Activated naive CD4-positive, alpha-beta T cell treated with anti-CD3 and anti-CD28 coated beads, Interleukin-2, amount 50 U/mL, for 24 hours (primary cell): Measurements from ENCODE around the gene TBCEL.

Experiments
- H3K27ac Mint-ChIP-seq: one replicate; pipeline ENCODE4 v1.8.0; 2021; ENCODE audit warnings: mild to moderate bottlenecking, mixed read lengths
- H3K27me3 Mint-ChIP-seq: one replicate; pipeline ENCODE4 v1.8.0; 2021; ENCODE audit warnings: mixed read lengths
- H3K36me3 Mint-ChIP-seq: one replicate; pipeline ENCODE4 v1.8.0; 2021; ENCODE audit warnings: mixed read lengths
- H3K4me1 Mint-ChIP-seq: one replicate; pipeline ENCODE4 v1.8.0; 2021; ENCODE audit warnings: mixed read lengths
- H3K4me3 Mint-ChIP-seq: one replicate; pipeline ENCODE4 v1.8.0; 2021; ENCODE audit warnings: mild to moderate bottlenecking, mixed read lengths
- H3K9me3 Mint-ChIP-seq: one replicate; pipeline ENCODE4 v1.8.0; 2021; ENCODE audit warnings: mixed read lengths

TBCEL gene

GRCh38 chr11:121039971-121040613 lies 16.2 kb downstream of the TBCEL start:
- H3K4me3 Mint-ChIP-seq = no peak overlapping the region
- no peak overlapping the region for H3K27ac Mint-ChIP-seq
- no peaks in the 10 kb centered on the region for H3K27me3 Mint-ChIP-seq
- no peaks in the 10 kb centered on the region for H3K9me3 Mint-ChIP-seq
- H3K4me1 Mint-ChIP-seq = peaks cover 35% of the 10 kb centered on the region
- peaks cover 8% of the 10 kb centered on the region for H3K36me3 Mint-ChIP-seq

- Mint-ChIP-seq H3K27me3 (no peaks in the 10 kb centered on the region), H3K4me3 (no peak overlapping the region), H3K27ac (no peak overlapping the region), H3K9me3 (no peaks in the 10 kb centered on the region), H3K36me3 (peaks cover 7% of the 10 kb centered on the region), H3K4me1 (peaks cover 30% of the 10 kb centered on the region)
Measured at GRCh38 chr11:121040614-121041002, 16.7 kb downstream of the TBCEL start.

GRCh38 chr11:121041072-121041471 lies 17.2 kb downstream of the TBCEL start:
- H3K27me3 Mint-ChIP-seq = no peaks in the 10 kb centered on the region
- peaks cover 25% of the 10 kb centered on the region for H3K4me1 Mint-ChIP-seq
- H3K9me3 Mint-ChIP-seq = no peaks in the 10 kb centered on the region
- H3K27ac Mint-ChIP-seq = no peak overlapping the region
- no peak overlapping the region for H3K4me3 Mint-ChIP-seq
- peaks cover 10% of the 10 kb centered on the region for H3K36me3 Mint-ChIP-seq

- no peaks in the 10 kb centered on the region for H3K27me3 Mint-ChIP-seq
- peaks cover 16% of the 10 kb centered on the region for H3K4me1 Mint-ChIP-seq
- no peak overlapping the region for H3K4me3 Mint-ChIP-seq
- H3K36me3 Mint-ChIP-seq = peaks cover 19% of the 10 kb centered on the region
- H3K9me3 Mint-ChIP-seq = no peaks in the 10 kb centered on the region
- no peak overlapping the region for H3K27ac Mint-ChIP-seq
Measured at GRCh38 chr11:121042296-121042695, 18.4 kb downstream of the TBCEL start.

- Mint-ChIP-seq H3K9me3 (no peaks in the 10 kb centered on the region), H3K4me1 (no peaks in the 10 kb centered on the region), H3K27me3 (no peaks in the 10 kb centered on the region), H3K27ac (no peak overlapping the region), H3K4me3 (no peak overlapping the region), H3K36me3 (peaks cover 25% of the 10 kb centered on the region)
Measured at GRCh38 chr11:121047926-121048325, 24.0 kb downstream of the TBCEL start.

GRCh38 chr11:121048464-121049233 lies 24.7 kb downstream of the TBCEL start:
- Mint-ChIP-seq H3K4me1 (no peaks in the 10 kb centered on the region), H3K36me3 (peaks cover 33% of the 10 kb centered on the region), H3K27me3 (no peaks in the 10 kb centered on the region), H3K9me3 (no peaks in the 10 kb centered on the region), H3K4me3 (no peak overlapping the region), H3K27ac (no peak overlapping the region)

- no peak overlapping the region for H3K27ac Mint-ChIP-seq
- H3K27me3 Mint-ChIP-seq = no peaks in the 10 kb centered on the region
- no peaks in the 10 kb centered on the region for H3K4me1 Mint-ChIP-seq
- H3K4me3 Mint-ChIP-seq = no peak overlapping the region
- H3K9me3 Mint-ChIP-seq = no peaks in the 10 kb centered on the region
- H3K36me3 Mint-ChIP-seq = peaks cover 30% of the 10 kb centered on the region
Measured at GRCh38 chr11:121053244-121053643, 29.3 kb downstream of the TBCEL start.

GRCh38 chr11:121054266-121054665 lies 30.4 kb downstream of the TBCEL start:
- H3K4me1 Mint-ChIP-seq = no peaks in the 10 kb centered on the region
- H3K27me3 Mint-ChIP-seq = no peaks in the 10 kb centered on the region
- no peak overlapping the region for H3K27ac Mint-ChIP-seq
- no peak overlapping the region for H3K4me3 Mint-ChIP-seq
- no peaks in the 10 kb centered on the region for H3K9me3 Mint-ChIP-seq
- H3K36me3 Mint-ChIP-seq = peaks cover 25% of the 10 kb centered on the region

GRCh38 chr11:121055076-121055475 lies 31.2 kb downstream of the TBCEL start:
- Mint-ChIP-seq H3K36me3 (peaks cover 25% of the 10 kb centered on the region), H3K27ac (no peak overlapping the region), H3K27me3 (no peaks in the 10 kb centered on the region), H3K4me1 (no peaks in the 10 kb centered on the region), H3K4me3 (no peak overlapping the region), H3K9me3 (no peaks in the 10 kb centered on the region)

GRCh38 chr11:121057922-121058321 lies 34.0 kb downstream of the TBCEL start:
- no peaks in the 10 kb centered on the region for H3K4me1 Mint-ChIP-seq
- no peaks in the 10 kb centered on the region for H3K27me3 Mint-ChIP-seq
- no peak overlapping the region for H3K4me3 Mint-ChIP-seq
- H3K27ac Mint-ChIP-seq = no peak overlapping the region
- H3K9me3 Mint-ChIP-seq = no peaks in the 10 kb centered on the region
- H3K36me3 Mint-ChIP-seq = peaks cover 30% of the 10 kb centered on the region

- Mint-ChIP-seq H3K9me3 (no peaks in the 10 kb centered on the region), H3K4me1 (no peaks in the 10 kb centered on the region), H3K27me3 (no peaks in the 10 kb centered on the region), H3K27ac (no peak overlapping the region), H3K36me3 (peaks cover 28% of the 10 kb centered on the region), H3K4me3 (no peak overlapping the region)
Measured at GRCh38 chr11:121058941-121059340, 35.0 kb downstream of the TBCEL start.

- Mint-ChIP-seq H3K4me1 (no peaks in the 10 kb centered on the region), H3K27ac (no peak overlapping the region), H3K9me3 (no peaks in the 10 kb centered on the region), H3K36me3 (peaks cover 26% of the 10 kb centered on the region), H3K27me3 (no peaks in the 10 kb centered on the region), H3K4me3 (no peak overlapping the region)
Measured at GRCh38 chr11:121059605-121060004, 35.7 kb downstream of the TBCEL start.

- H3K27me3 Mint-ChIP-seq = no peaks in the 10 kb centered on the region
- H3K36me3 Mint-ChIP-seq = peaks cover 27% of the 10 kb centered on the region
- H3K4me3 Mint-ChIP-seq = no peak overlapping the region
- no peaks in the 10 kb centered on the region for H3K4me1 Mint-ChIP-seq
- H3K9me3 Mint-ChIP-seq = no peaks in the 10 kb centered on the region
- H3K27ac Mint-ChIP-seq = no peak overlapping the region
Measured at GRCh38 chr11:121063728-121064127, 39.8 kb downstream of the TBCEL start.

GRCh38 chr11:121066623-121067022 lies 42.7 kb downstream of the TBCEL start:
- Mint-ChIP-seq H3K9me3 (peaks cover 8% of the 10 kb centered on the region), H3K27me3 (no peaks in the 10 kb centered on the region), H3K27ac (no peak overlapping the region), H3K4me1 (no peaks in the 10 kb centered on the region), H3K4me3 (no peak overlapping the region), H3K36me3 (peaks cover 40% of the 10 kb centered on the region)

GRCh38 chr11:121067026-121067425 lies 43.1 kb downstream of the TBCEL start:
- H3K4me1 Mint-ChIP-seq = no peaks in the 10 kb centered on the region
- no peak overlapping the region for H3K27ac Mint-ChIP-seq
- H3K27me3 Mint-ChIP-seq = no peaks in the 10 kb centered on the region
- no peak overlapping the region for H3K4me3 Mint-ChIP-seq
- H3K9me3 Mint-ChIP-seq = peaks cover 8% of the 10 kb centered on the region
- peaks cover 40% of the 10 kb centered on the region for H3K36me3 Mint-ChIP-seq

GRCh38 chr11:121067453-121067852 lies 43.6 kb downstream of the TBCEL start:
- peaks cover 39% of the 10 kb centered on the region for H3K36me3 Mint-ChIP-seq
- H3K27ac Mint-ChIP-seq = no peak overlapping the region
- no peaks in the 10 kb centered on the region for H3K4me1 Mint-ChIP-seq
- no peak overlapping the region for H3K4me3 Mint-ChIP-seq
- no peaks in the 10 kb centered on the region for H3K27me3 Mint-ChIP-seq
- peaks cover 8% of the 10 kb centered on the region for H3K9me3 Mint-ChIP-seq
